Glomerular endothelial cell (primary cell): ENCODE results near the gene DPEP1. TPM values are rescaled to one million over a fixed set of nuclear protein-coding genes. Genes with fewer than 3 reads are reported as not detected.
"Not testable (repeated sequence)": the region's sequence is repeated elsewhere in the genome, so short reads cannot be mapped to it uniquely, and the experiment has no call there.

ENCODE experiments used
- DNase-seq: peaks from one replicate; pipeline ENCODE4 v3.0.0-alpha.2; 2011; ENCODE audit warnings: low read depth, low spot score; ENCODE audit errors: extremely low read depth
- total RNA-seq: library from RNA; depleted of rRNA; stranded (reverse); fragments of >200 nt; gene quantifications from 2 replicates; pipeline ENCODE4 v1.2.3, GENCODE V29; 2015

DPEP1 gene
- total RNA-seq, 1 donor from 2014 or later: 1.8 TPM

DNA sequence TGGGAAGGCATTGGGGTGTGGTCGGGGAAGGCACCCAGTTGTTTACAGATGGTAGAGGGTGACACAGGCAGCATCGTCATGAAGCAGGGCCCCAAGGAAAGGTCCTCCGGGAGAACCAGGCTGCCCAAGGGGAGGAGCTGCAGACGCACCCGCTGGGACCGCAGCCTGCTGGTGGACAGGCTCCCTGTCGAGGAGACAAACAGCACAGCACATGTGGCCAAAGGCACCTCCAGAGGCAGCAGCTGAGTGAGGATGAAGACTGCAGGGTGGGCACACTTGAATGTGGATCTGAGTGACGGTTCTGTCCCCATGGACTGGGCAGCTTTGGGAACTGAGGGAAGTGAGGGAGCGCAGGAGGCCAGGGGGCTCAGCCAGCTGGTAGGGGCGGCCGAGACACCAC lies 31.7 kb downstream of the DPEP1 start:
- no peak for DNase-seq

DNA sequence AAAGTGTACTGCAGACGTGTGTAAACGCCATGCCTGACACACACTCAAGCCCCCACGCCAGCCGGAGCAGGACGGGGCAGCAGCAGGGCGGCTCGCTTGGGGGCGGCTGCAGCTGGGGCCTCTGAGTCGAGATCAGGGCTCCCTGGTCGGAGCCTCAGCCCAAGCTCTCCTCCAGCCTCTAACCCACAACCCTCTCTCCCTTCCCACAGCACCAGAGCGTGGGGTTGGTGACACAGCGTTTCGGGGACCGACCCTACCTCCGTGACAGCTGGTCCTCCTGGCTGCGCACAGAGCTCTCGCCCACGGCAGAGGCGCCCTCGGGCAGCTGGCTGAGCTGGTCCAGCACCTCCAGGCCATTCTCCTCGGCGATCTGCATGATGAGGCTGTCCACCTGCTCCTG lies 32.8 kb downstream of the DPEP1 start:
- DNase-seq: no peak

DNA sequence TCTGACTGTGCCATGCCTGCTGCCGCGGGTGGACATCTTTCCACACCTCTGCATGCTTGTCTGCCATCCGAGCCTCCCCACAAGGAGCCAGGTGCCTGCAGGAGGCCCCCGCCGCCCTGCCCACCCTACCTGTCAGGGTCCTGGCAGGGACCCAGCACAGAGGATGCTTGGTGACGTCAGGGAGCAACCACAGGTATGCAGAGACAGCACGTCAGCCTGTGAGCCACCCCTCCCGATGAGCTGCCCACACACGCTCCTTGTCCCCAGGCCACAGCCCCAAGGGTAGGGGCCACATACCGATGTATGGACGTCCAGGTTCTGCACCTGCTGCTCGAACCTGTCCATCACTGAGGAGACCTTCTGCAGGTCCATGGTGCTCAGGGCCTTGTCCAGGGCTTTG lies 33.5 kb downstream of the DPEP1 start:
- DNase-seq: no peak

- DNase-seq: no peak
Observed at GRCh38 chr16:89651584-89651983, 38.1 kb downstream of the DPEP1 start.

DNA sequence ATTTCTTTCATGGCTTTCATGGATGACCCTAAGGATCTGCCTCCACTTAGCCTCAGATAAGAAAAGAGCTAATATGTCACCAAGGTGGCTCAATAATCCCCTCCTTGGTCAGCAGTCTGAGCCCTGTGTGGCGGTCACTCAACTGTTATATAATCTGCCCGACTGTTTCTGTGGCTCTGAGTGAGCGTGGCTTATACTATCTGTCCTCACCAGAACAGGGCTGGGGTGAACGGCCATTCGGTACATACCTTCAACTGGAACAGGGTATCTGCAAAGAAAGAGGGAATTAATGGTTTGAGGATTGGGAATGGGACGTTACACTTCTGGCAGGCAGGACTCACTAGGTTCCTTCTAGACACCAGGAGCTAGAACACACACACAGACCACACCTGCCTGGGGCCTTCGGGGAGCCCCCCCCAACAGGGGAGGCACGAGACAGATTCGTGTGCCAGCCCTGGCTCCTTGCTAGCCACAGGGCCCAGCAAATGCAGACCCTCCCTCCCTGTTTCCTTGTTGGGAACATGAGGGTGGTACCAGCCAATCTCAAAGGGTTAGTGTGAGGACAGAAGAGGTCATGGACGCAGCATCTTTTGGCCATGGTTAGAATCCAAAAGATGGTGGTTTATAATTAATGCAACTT lies 40.3 kb downstream of the DPEP1 start:
- DNase-seq: no peak

GRCh38 chr16:89655062-89655643 lies 41.7 kb downstream of the DPEP1 start:
- DNase-seq: no peak

DNA sequence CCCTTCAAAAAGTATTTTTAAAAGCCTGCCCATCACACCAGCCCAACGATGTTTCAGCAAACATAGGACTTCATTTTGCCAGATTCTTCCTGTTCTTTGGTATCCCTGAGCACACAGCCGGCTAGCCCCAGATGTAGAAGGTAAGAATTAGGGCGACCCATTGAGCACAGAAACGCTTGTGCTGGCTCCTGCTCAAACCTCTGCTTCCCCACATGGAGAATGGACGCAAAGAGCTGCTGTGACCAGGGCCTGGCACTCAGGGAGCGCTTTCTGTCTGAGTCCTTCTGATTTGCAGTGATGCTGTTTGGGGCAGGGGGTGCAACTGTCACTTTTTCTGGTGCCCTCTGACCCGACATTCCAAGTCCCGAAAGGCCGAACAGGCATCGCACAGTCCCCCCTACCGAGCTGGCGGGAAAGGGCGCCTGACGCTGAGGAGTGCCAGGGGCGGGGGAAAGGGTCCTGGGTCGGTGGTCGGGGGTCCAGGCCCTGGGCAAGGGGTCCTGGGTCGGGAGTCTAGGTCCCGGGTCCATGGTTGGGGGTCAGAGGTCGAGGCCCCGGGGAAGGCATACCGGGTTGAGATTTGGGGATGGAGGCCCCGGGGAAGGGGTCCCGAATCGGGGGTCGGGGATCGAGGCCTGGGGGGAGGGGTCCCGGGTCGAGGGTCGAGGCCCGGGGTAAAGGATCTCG lies 43.1 kb downstream of the DPEP1 start:
- no peak for DNase-seq

DNA sequence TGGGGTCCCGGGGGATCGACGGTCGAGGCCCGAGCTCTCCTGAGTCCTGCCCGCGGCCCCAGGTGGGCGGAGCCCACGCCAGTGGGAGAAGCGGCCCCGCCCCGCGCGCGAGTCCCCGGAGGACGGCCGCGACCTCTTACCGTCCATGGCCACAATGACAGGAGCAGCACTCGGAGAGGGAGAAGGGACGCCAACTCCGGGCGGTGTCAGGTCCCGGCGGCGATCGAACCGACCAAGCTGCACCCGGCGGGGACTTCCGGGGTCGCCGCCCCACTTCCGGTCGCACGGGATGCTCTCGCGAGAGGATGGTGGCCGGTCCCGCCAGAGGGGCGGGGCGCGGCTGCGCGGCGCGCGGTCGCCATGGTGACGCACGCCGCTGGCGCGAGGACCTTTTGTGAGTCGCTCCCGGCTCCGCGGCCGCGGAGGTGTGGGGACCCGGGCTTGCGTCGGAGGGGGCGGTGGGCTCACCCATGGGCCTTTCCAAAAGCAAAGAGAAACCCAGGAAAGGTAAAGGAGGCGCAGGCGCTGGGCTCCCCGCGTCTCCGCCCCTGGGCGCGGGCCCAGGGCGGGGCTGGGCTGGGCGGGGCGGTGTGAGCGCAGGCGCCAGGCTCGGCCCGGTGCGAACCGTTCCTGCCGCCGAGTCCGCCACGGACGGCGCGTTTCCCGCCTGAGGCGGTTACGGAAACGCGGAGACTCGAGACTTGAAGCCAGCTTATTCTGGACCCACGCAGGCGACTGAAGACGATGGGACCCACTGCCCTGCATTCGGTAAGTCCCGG lies 44.2 kb downstream of the DPEP1 start, which contains the start of the genes CHMP1A and SPATA33:
TSS of gene CHMP1A (minus strand) at position 267 of the 779 bp plus-strand sequence. CDS start at position 147, 120 bp downstream.
TSS of gene SPATA33 (plus strand) at position 395 of the 779 bp plus-strand sequence. CDS start at position 471, 76 bp downstream.
- no peak for DNase-seq

DNA sequence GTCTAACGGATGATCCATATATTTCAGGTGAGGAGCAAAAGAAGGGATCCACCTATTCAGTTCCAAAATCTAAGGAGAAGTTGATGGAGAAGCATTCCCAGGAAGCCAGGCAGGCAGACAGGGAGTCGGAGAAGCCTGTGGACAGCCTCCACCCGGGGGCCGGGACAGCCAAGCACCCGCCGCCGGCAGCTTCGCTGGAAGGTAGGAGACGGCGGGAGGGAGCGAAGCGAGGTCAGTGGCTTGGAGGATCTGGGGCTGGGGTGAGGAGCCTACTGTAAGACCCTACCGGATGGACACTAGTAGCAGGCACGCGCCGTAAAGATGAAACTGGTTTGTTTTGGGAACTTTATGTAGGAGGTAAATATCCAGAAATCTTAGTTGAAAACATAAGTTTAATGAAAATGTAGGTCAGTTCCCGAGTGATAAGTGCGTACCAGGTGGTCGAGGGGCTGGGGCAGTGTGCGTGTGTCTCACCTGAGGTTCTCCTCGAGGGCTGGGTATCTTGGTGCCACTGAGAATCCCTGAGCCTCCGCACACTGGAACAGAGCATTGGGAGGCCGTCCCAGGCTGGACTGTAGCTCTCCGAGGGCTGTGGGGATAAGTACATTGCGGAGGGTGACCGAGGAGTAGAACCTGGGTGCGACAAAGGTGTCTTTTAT lies 44.9 kb downstream of the DPEP1 start:
- DNase-seq: no peak

GRCh38 chr16:89660146-89660545 lies 46.7 kb downstream of the DPEP1 start:
- no peak for DNase-seq

- DNase-seq: no peak
Observed at GRCh38 chr16:89661215-89661614, 47.8 kb downstream of the DPEP1 start.

GRCh38 chr16:89664238-89664637 lies 50.8 kb downstream of the DPEP1 start:
- not testable (repeated sequence) for DNase-seq

- DNase-seq: not testable (repeated sequence)
Observed at GRCh38 chr16:89667000-89667399, 53.6 kb downstream of the DPEP1 start.

GRCh38 chr16:89667633-89668032 lies 54.2 kb downstream of the DPEP1 start:
- DNase-seq: no peak

DNA sequence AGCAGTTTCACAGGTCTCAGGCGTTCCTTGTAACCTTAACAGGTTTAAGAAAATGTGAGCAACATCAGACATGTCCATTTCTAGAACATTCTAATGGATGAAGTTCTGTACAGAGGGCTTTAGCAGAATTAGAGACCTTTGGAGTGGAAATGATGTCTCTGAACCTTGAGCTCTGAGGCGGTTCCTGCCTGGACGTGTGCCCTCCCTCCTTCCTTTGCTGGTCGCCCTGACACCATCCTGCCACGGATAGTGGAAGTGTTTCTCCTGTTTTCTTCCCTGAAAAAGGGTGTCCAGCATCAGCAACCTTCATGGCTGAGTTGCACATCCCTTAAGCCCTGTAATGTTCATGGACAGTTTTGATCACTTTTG lies 55.3 kb downstream of the DPEP1 start:
- no peak for DNase-seq

DNA sequence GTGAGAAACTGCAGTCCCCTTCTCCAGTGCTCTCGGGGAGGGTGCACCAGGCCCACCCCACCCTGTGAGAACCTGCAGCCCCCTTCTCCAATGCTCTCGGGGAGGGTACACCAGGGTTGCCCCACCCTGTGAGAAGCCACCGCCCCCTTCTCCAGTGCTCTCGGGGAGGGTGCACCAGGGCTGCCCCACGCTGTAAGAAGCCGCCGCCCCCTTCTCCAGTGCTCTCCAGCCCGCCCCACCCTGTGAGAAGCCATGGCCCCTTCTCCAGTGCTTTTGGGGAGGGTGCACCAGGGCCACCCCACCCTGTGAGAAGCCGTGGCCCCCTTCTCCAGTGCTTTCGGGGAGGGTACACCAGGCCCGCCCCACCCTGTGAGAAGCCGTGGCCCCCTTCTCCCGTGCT lies 56.3 kb downstream of the DPEP1 start:
- DNase-seq: no peak

DNA sequence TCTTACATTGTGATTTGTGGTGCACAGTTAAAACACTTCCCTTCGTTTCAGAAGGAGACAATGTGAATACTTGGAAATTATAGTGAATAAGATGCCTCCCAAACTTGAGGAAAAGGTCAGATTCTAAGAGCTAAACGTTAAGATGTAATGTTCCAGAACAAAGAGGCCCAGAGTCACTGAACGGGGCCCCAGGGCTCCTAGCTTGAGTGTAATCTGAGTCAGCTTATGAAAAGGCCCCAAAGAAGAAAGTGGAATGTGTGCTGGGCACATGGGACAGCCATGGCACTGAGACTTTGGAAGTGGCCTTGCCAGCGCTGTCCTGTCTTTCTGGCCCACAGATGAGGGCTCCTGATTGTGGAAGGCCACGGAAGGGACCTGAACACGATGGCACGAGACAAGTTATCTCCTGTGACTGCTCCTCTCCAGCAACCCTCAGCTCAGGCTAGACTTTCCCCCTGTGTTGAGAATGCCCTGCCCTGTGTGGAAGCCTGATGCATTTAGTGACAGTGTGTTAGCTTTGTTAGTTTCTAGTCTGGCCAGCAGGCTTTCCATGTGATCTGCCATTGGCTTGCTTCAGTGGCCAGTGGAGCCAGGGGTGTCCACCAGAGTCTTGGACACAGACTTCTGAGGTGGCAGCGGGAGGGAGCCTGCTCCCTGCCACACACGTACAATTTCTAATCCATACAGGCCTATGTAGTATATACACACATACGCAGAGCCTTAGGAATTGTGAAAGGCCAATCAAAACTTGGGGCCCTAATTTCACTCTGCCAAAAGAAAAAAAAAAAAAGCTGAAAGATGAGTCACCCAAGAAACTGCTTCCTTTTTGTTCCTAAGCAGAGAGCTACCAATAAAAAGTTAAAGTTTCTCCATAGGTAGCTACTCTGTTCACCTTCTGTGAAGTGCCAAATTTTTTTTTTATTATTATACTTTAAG lies 57.3 kb downstream of the DPEP1 start:
- DNase-seq: no peak

DNA sequence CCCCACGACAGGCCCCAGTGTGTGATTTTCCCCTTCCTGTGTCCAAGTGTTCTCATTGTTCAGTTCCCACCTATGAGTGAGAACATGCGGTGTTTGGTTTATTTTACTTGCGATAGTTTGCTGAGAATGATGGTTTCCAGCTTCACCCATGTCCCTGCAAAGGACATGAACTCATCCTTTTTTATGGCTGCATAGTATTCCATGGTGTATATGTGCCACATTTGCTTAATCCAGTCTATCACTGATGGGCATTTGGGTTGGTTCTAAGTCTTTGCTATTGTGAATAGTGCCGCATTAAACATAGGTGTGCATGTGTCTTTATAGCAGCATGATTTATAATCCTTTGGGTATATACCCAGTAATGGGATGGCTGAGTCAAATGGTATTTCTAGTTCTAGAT lies 58.1 kb downstream of the DPEP1 start:
- not testable (repeated sequence) for DNase-seq

- no peak for DNase-seq
Observed at GRCh38 chr16:89672177-89672941, 58.9 kb downstream of the DPEP1 start.
